ENCODE measurements around the gene SAP25.
"Not testable (repeated sequence)": the region's sequence is repeated elsewhere in the genome, so short reads cannot be mapped to it uniquely, and the experiment has no call there.

The SAP25 gene

DNA sequence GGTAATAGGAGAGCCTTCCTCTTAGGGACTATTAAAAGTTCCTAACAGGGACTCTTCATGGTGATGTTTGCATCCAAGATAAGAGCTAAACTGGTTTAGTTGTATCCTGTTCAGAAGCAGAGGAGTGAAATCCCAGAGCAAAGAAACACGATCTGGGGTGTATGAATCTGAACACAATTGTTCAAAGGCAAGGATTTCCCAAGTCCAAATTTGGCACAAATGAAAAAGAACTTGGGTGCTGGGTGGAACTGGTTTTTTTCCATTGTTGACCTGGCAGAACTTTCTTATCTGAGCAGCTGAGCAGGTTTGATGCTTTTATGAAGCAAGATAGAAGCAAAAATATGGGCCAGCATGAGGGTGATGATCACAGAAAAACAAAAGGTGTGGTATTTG is 28.7 kb downstream of the SAP25 start:
- H3K27ac ChIP-seq, result peak overlapping the region in 20 of 21 experiments; percentile 29 to 92 (median 79)
- H3K4me3 ChIP-seq, result no peak overlapping the region

DNA sequence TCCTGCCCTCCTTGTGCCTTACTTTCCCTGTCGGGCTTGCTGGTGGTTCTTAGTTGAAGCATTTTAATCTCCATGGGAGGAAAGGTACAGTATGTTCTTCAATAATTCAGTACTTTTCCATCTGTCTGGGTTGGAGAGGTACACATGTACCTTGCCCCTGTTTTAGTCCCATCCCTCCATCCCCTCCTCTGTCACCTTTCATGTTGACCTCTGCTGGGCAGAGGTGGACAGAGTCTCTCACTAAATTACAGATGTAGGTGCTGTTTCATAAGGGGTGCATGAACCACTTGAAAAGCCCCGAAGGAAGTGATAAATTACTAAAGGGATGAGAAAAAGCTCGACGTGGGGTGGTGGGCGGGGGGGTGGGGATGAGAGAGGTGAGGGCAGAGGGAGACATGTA is 29.3 kb downstream of the SAP25 start:
- H3K4me3 ChIP-seq, result no peak overlapping the region
- peak overlapping the region in 20 of 21 experiments; percentile 29 to 92 (median 79) for H3K27ac ChIP-seq

DNA sequence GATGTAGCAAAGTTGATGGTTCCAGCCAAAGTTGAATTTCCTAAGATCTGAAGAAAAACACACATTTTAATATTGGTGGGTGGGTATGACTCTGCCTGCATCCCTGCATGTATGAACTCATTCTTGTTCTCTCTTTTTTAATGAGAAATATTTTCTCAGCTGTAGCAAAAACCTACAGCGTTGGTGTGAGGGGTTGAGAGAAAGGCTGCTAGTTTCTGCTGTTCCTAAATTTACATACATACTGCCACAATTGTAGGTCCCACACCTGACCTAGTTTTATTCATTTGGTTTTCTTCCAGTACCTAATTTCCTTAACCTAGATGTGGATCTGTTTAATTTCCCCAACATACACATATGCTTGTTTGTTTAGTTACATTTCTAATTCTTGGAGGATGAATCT is 30.1 kb downstream of the SAP25 start:
- H3K27ac ChIP-seq, result peak overlapping the region in 16 of 21 experiments; percentile 5 to 92 (median 78)
- H3K4me3 ChIP-seq, result no peak overlapping the region

DNA sequence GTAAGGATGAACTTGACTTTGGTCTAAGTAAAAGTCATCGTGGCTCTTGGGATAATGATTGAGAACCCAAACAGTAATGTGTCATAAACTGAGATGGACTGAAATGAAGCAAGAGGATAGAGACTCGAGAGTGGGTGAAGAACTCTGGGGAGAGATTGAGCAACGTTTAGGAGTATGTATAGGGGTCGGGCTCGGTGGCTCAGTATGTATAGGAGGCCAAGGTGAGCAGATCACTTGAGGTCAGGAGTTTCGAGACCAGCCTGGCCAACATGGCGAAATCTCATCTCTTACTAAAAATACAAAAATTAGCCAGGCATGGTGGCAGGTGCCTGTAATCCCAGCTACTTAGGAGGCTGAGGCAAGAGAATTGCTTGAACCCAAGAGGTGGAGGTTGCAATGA is 32.4 kb downstream of the SAP25 start:
- H3K27ac ChIP-seq, result peak overlapping the region in 3 of 21 experiments; percentile 17 to 92 (median 83)
- H3K4me3 ChIP-seq, result not testable (repeated sequence)

DNA sequence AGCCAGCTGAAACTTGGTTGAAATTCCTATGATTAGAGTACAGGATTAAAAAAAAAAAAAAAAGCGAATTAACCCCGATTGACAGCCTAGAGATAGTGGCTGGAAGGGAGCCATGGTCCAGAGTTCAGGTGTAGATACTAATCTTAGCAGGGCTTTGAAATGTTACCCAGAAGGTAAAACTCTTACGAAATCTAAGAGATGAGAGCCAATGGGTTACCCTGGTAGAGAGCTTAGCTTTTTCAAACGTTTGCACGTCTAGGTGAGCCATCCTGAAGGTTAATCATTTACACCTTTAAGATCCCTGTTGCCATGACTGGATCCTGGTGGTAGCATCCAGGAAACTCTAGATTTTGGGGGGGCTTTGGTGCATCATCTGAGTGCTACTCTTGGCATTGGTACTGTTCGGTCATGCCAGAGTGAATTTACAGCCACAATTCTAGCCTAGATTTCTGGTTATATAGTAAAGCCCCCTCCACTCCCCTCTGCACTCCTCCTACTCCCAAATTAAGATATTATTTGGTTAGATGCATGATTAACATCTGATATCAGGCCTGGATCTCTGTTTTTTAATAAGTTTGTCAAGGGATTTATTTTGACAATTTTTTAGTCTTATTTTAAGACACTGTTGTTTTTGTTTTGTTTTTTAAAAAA is 33.5 kb downstream of the SAP25 start:
- H3K4me3 ChIP-seq, result peak overlapping the region; percentile 54 to 91 (median 80)
- peak overlapping the region in 9 of 21 experiments; percentile 23 to 90 (median 76) for H3K27ac ChIP-seq

DNA sequence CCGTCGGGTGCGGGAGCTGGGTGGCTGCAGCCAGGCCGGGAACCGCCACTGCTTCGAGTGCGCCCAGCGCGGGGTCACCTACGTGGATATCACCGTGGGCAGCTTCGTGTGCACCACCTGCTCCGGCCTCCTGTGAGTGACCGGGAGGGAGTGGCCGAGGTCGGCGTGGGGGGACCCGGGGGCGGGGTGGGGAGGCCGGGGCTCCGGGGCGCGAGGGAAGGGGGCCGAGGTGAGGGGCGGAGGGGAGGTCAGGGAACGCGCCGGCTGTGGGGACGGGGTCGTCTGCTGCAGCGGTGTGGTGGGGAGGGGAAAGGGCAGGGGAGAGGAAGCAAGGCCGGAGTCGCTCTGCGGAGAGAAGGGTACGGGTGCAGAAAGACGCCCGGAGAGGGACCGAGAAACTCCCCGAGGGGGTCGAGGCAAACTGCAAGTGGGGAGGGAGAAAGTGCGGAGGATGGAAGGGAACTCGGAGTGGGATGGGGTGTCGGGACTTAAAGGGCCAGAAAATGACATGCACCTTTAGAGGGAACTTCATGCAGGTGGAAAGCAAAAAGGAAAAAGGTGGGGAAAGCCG is 34.2 kb downstream of the SAP25 start:
- Histone ChIP-seq H3K27ac (peak overlapping the region in 19 of 21 experiments; percentile 5 to 90 (median 73)), H3K4me3 (peak overlapping the region; percentile 54 to 91 (median 80))

DNA sequence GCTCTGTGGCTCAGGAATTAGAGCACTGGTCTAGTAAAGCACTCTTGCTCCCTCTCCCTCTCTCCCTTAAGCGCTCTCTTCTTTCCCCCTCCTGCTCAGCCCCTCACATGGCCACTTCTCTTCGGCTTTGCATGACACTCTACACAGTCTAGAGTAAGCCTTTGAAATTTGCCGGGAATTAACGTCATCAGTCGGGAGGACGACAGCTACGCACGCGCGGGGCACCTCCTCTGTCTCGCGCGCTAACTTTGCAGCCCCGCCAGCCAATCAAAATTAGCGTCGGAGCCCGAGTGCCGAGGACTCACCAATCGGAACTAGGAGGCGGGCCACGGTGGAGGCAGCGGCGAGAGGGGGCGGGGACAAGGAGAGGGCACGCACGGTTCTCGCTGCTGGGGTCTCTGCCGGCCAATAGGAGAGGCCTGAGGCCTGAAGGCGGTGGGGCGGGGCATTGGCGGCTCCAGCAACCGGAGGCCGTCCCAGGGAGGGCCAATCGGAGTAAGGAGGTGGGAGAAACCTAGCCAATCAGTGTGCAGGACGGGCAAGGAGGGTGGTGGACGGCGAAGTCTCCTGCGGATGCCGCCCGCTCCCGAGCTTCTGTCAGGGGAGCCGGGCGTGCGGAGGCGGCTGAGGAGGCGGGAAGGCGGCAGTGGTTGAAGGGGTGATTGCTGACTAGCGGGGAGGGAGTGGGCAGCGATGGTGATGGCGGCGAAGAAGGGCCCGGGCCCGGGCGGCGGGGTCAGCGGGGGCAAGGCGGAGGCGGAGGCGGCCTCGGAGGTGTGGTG is 34.9 kb downstream of the SAP25 start, which contains the start of gene AGFG2:
Gene AGFG2 (plus strand): TSS at position 550 of the 782 bp plus-strand sequence. CDS start 144 bp downstream, at position 694.
- H3K4me3 ChIP-seq, result peak within 1 kb of the TSS; percentile 54 to 91 (median 80)
- H3K27ac ChIP-seq, result peak within 1 kb of the TSS in 19 of 21 experiments; percentile 20 to 90 (median 75)

DNA sequence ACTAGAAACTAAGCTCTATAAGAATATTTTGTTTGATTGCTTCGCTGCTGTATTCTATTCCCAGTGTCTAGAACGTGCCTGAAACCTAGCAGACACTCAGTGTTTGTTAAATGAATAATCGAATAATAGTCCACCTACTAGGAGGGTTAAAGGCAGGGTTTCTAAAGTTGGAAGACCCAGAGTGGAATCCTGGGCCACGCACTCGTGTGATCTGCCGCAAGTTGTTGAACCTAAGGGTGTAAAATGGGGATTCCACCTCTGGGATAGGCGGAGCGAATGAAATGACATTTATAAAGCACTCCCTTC is 35.4 kb downstream of the SAP25 start:
- Histone ChIP-seq H3K4me3 (peak overlapping the region in 5 of 7 experiments; percentile 5 to 84 (median 17)), H3K27ac (peak overlapping the region in 10 of 21 experiments; percentile 7 to 77 (median 53))

DNA sequence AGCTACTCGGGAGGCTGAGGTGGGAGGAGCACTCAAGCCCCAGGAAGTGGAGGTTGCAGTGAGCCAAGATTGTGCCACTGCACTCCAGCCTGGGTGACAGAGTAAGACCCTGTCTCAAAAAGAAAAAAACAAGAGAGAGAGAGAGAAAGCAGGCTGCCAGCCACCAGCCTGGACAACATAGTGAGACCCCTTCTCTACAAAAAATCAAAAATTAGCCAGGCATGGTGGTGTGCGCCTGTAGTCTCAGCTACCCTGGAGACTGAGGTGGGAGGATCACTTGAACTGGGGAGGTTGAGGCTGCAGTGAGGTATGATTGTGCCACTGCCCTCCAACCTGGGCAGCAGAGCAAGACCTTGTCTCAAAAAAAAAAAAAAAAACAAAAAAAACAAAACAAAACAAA is 37.0 kb downstream of the SAP25 start:
- not testable (repeated sequence) for H3K27ac ChIP-seq, H3K4me3 ChIP-seq

DNA sequence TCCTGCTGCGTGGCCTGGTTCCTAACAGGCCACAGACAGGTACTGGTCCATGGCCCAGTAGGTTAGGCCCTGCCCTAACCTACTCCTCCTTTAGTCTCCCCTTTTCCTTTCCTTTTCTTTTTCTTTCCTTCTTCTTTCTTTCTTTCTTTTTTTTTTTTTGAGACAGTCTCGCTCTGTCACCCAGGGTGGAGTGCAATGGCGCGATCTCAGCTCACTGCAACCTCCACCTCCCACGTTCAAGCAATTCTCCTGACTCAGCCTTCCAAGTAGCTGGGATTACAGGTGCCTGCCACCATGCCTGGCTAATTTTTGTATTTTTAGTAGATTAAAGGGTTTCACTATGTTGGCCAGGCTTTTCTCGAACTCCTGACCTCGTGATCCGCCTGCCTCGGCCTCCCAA is 37.7 kb downstream of the SAP25 start:
- H3K27ac ChIP-seq, H3K4me3 ChIP-seq: not testable (repeated sequence)

DNA sequence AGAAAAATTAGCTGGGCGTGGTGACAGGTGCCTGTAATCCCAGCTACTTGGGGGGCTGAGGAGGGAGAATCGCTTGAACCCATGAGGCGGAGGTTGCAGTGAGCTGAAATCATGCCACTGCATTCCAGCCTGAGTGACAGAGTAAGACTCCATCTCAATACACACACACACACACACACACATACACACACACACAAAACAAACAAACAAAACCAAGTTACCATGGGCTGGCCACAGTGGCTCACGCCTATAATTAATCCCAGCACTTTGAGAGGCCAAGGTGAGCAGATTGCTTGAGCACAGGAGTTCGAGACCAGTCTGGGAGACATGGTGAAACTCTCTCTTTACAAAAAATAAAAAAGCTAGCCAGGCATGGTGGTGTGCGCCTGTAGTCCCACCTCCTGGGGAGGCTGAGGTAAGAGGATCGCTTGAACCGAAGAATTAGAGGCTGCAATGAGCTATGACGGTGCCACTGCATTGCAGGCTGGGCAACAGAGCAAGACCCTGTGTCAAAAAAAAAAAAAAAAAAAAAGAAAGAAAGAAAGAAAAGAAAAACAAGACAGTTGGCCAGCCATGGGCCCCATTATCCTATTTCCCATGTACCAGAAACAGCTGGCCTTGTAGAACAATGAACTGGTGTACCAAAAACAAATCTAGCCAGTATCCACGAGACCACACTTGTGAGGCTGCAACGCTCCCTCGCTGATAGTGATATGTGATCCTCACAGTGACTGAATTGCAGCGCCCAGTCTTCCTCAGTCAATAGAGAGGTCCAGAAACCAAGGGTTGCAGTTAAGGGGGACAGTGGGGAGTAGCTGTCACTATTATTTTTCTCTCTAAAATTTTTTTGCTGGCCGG is 41.3 kb downstream of the SAP25 start:
- Histone ChIP-seq H3K27ac (no peak overlapping the region), H3K4me3 (no peak overlapping the region)

DNA sequence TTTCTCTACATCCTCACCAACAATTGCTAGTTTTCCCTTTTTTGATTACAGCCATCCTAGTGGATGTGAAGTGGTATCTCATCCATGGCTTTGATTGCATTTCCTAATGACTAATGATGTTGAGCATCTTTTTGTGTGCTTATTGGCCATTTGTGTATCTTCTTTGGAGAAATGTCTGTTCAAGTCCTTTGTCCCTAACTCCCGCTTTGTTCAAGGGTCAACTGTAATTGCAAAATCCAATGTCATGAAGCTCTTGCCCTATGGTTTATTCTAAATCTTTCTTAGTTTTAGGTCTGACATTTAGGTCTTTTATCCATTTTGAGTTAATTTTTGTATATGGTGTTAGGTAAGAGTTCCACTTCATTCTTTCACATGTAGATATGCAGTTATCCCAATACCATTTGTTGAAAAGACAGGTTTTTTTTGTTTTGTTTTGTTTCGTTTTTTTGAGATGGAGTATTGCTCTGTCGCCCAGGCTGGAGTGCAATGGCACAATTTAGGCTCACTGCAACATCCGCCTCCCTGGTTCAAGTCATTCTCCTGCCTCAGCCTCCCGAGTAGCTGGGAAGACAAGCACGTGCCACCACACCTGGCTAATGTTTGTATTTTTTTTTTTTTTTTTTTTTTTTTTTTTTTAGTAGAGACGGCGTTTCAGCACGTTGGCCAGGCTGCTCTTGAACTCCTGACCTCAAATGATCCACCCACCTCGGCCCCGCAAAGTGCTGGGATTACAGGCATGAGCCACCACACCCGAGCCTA is 45.4 kb downstream of the SAP25 start:
- not testable (repeated sequence) for H3K4me3 ChIP-seq, H3K27ac ChIP-seq

DNA sequence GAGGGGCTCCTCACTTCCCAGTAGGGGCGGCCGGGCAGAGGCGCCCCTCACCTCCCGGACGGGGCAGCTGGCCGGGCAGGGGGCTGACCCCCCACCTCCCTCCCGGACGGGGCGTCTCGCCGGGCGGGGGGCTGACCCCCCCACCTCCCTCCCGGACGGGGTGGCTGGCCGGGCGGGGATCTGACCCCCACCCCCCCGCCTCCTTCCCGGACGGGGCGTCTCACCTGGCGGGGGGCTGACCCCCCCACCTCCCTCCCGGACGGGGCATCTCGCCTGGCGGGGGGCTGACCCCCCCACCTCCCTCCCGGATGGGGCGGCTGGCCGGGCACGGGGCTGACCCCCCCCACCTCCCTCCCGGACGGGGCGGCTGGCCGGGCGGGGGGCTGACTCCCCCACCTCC is 50.5 kb downstream of the SAP25 start:
- H3K27ac ChIP-seq, H3K4me3 ChIP-seq: not testable (repeated sequence)
